Loucy (cell line): Measurements from ENCODE around the gene GNG2.

Source experiments
- H2AFZ ChIP-seq: fragments of 200-600 bp; sonication (generic); 2 replicates; pipeline ENCODE4 v1.6.0; 2016; ENCODE audit warnings: antibody characterized with exemption, mild to moderate bottlenecking, low read length, moderate library complexity
- H3F3A ChIP-seq: fragments of 200-600 bp; 2 replicates; pipeline ENCODE4 v1.6.0; 2016; ENCODE audit warnings: antibody characterized with exemption, low read depth, mild to moderate bottlenecking
- H3K27me3 ChIP-seq: fragments of 200-600 bp; sonication (generic); 2 replicates; pipeline ENCODE4 v1.6.1; 2014; ENCODE audit warnings: low read length, mild to moderate bottlenecking; ENCODE audit not compliant: insufficient read depth, poor library complexity, severe bottlenecking
- H3K36me3 ChIP-seq: fragments of 200-600 bp; sonication (generic); 2 replicates; pipeline ENCODE4 v1.6.1; 2016; ENCODE audit warnings: low read length; ENCODE audit not compliant: insufficient read depth
- H3K4me1 ChIP-seq: fragments of 200-600 bp; sonication (generic); 2 replicates; pipeline ENCODE4 v1.5.1; 2014; ENCODE audit warnings: low read length, mild to moderate bottlenecking; ENCODE audit not compliant: insufficient read depth, poor library complexity, severe bottlenecking
- H3K4me2 ChIP-seq: fragments of 200-600 bp; sonication (generic); 2 replicates; pipeline ENCODE4 v1.6.0; 2014; ENCODE audit warnings: antibody characterized with exemption, low read length, low read depth, mild to moderate bottlenecking; ENCODE audit not compliant: poor library complexity, severe bottlenecking
- H3K4me3 ChIP-seq: fragments of 200-600 bp; sonication (generic); 2 replicates; pipeline ENCODE4 v1.5.1; 2014; ENCODE audit warnings: low read length, mild to moderate bottlenecking, mixed read lengths; ENCODE audit not compliant: poor library complexity, severe bottlenecking
- H3K79me2 ChIP-seq: fragments of 200-600 bp; sonication (generic); 2 replicates; pipeline ENCODE4 v1.6.1; 2014; ENCODE audit warnings: low read length; ENCODE audit not compliant: insufficient read depth
- H3K9ac ChIP-seq: fragments of 200-600 bp; sonication (generic); 2 replicates; pipeline ENCODE4 v1.6.0; 2014; ENCODE audit warnings: mild to moderate bottlenecking, low read depth, low read length, moderate library complexity; ENCODE audit not compliant: poor library complexity, severe bottlenecking
- H3K9me2 ChIP-seq: fragments of 200-600 bp; sonication (generic); replicated peaks from 2 replicates; pipeline ENCODE4 v1.6.1; 2016; ENCODE audit warnings: low read depth, low read length, mixed read lengths
- H3K9me3 ChIP-seq: fragments of 200-600 bp; sonication (generic); 2 replicates; pipeline ENCODE4 v1.6.1; 2014; ENCODE audit warnings: mild to moderate bottlenecking, antibody characterized with exemption, low read length, low read depth; ENCODE audit not compliant: insufficient read depth
- H4K20me1 ChIP-seq: fragments of 200-600 bp; sonication (generic); 2 replicates; pipeline ENCODE4 v1.6.0; 2014; ENCODE audit warnings: antibody characterized with exemption, low read length, mild to moderate bottlenecking; ENCODE audit not compliant: insufficient read depth, poor library complexity, severe bottlenecking
- EZH2phosphoT487 ChIP-seq: fragments of 200-600 bp; IDR thresholded peaks from 2 replicates; pipeline ENCODE4 v1.6.1; 2018; ENCODE audit warnings: antibody characterized with exemption, mild to moderate bottlenecking, moderate library complexity, borderline replicate concordance
- TF ChIP-seq, protein P1 (sequence below): fragments of 200-600 bp; sonication (generic); conservative IDR thresholded peaks from 2 replicates; pipeline ENCODE4 v1.5.1; 2014; ENCODE audit warnings: mild to moderate bottlenecking, antibody characterized with exemption, low read length

The GNG2 gene

DNA sequence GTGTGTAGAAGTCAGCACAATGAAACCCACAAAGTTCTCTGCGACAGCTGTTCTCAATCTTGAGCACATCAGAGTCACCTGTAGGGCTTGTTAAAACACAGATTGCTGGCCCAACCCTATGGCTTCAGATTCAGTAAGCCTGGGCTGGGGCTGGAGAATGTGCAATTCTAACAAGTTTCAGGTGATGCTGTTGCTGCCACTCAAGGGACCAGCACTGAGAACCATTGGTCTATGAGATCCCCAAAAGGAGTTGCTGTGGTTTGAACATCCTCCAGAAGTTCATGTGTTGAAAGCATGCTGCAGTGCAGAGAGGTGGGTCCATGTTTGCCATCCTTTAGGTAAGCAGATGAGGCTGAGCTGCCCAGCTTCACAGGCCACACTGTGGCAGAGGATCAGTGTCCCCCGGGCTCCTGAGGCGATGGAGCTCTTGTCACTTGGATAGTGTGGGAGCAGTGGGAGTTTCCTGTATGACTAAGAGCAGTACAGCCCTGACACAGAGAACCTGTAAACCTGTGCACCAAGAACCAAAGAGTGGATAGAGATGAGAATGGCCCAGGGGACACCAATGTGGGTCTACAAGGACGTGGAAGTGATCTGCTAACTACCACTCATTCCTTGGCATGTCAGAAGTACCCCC, 120.9 kb downstream of the GNG2 start:
- no peak overlapping the region for H3K4me3 ChIP-seq
- H3K9ac ChIP-seq = no peak overlapping the region
- no peaks in the 10 kb centered on the region for H3F3A ChIP-seq
- no peaks in the 10 kb centered on the region for H4K20me1 ChIP-seq
- H3K36me3 ChIP-seq = no peaks in the 10 kb centered on the region
- no peaks in the 10 kb centered on the region for H3K9me2 ChIP-seq
- H3K79me2 ChIP-seq = no peaks in the 10 kb centered on the region
- no peaks in the 10 kb centered on the region for H3K4me1 ChIP-seq
- H3K9me3 ChIP-seq = no peaks in the 10 kb centered on the region
- no peak for TF ChIP-seq EZH2phosphoT487
- TF ChIP-seq, protein P1, sequence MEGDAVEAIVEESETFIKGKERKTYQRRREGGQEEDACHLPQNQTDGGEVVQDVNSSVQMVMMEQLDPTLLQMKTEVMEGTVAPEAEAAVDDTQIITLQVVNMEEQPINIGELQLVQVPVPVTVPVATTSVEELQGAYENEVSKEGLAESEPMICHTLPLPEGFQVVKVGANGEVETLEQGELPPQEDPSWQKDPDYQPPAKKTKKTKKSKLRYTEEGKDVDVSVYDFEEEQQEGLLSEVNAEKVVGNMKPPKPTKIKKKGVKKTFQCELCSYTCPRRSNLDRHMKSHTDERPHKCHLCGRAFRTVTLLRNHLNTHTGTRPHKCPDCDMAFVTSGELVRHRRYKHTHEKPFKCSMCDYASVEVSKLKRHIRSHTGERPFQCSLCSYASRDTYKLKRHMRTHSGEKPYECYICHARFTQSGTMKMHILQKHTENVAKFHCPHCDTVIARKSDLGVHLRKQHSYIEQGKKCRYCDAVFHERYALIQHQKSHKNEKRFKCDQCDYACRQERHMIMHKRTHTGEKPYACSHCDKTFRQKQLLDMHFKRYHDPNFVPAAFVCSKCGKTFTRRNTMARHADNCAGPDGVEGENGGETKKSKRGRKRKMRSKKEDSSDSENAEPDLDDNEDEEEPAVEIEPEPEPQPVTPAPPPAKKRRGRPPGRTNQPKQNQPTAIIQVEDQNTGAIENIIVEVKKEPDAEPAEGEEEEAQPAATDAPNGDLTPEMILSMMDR = no peak
- no peaks in the 10 kb centered on the region for H3K27me3 ChIP-seq
- H3K4me2 ChIP-seq = no peak overlapping the region
- H2AFZ ChIP-seq = no peak overlapping the region

DNA sequence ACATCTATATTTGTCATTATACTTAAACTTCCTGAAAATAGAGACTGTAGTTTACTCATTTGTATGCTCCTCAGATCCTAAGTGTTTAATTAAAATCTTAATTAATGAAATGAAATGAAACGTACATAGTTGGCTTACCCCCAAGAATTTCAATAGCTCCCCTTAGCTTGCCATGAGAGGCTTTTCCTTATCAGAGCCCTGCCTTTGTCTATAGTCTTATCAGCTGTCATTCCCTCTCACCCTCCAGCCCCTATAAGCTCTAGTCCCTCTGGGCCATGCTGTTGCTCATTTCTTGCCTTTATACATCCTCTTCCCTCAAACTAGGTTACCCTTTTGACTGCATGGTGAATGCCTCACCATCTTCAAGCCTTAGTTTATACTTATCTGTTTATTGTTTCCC, 127.8 kb downstream of the GNG2 start:
- H2AFZ ChIP-seq = no peak overlapping the region
- H3K9me3 ChIP-seq = no peaks in the 10 kb centered on the region
- H3K4me3 ChIP-seq = peak overlapping the region; percentile 97
- TF ChIP-seq EZH2phosphoT487 = no peak
- TF ChIP-seq, protein P1 = no peak
- peaks cover 28% of the 10 kb centered on the region for H3K4me1 ChIP-seq
- peaks cover 37% of the 10 kb centered on the region for H3K79me2 ChIP-seq
- H3K4me2 ChIP-seq = peak overlapping the region; percentile 94
- peaks cover 29% of the 10 kb centered on the region for H4K20me1 ChIP-seq
- H3K27me3 ChIP-seq = no peaks in the 10 kb centered on the region
- H3K36me3 ChIP-seq = peaks cover 11% of the 10 kb centered on the region; the same call in 1 of the 2 replicates
- no peaks in the 10 kb centered on the region for H3K9me2 ChIP-seq
- H3F3A ChIP-seq = no peaks in the 10 kb centered on the region
- H3K9ac ChIP-seq = peak overlapping the region; percentile 86

DNA sequence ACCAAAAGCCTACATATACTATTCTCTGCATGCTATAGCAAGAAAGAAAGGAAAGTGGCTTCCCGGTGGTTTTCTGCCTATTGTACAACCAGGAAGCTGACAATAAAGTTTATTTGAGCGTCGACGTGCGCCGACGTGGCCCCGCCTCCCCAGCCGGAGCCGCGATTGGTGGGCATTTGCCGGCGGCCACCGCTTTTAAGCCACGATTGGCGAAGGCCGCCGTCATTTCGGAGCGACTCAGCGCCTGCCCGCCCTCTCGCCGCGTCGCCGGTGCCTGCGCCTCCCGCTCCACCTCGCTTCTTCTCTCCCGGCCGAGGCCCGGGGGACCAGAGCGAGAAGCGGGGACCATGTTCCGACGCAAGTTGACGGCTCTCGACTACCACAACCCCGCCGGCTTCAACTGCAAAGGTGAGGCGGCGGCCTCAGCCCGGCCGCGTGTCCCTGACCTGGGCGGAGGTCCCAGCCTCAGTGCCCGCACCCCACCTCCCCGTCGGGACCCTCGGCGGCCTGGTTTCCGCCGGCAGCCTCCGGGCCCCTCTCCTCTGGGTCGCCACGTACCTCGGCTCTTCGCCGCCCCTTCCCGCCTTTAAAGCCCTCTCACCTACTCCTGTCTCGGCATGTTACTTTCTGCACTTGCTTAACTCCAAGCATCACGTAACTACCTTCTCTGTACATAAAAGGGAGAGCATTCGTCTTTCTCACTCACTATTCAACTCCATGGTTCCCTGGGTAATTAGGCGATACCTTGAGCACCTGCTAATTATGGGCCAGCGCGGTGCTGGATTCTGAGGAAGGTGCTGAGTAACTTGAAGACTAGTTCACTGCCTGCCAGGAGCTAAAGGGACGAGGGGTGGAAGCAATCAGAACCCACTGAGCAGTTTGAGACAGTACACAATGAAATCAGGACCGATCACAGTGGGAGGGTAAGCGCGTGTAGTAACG, 129.2 kb downstream of the GNG2 start, which contains the start of gene RTRAF:
Gene RTRAF (plus strand): TSS at position 254 of the 942 bp plus-strand sequence. CDS start 94 bp downstream, at position 348.
- TF ChIP-seq EZH2phosphoT487 = no peak
- TF ChIP-seq, protein P1 = no peak
- H3K36me3 ChIP-seq = peaks cover 24% of the 10 kb centered on the region; the same call in 1 of the 2 replicates
- peak within 1 kb of the TSS; percentile 86 for H3K9ac ChIP-seq
- peaks cover 33% of the 10 kb centered on the region for H4K20me1 ChIP-seq
- no peaks in the 10 kb centered on the region for H3K9me3 ChIP-seq
- peaks cover 28% of the 10 kb centered on the region for H3K4me1 ChIP-seq
- H3F3A ChIP-seq = no peaks in the 10 kb centered on the region
- H3K4me2 ChIP-seq = peak within 1 kb of the TSS; percentile 94
- H3K79me2 ChIP-seq = peaks cover 51% of the 10 kb centered on the region
- peak within 1 kb of the TSS; percentile 97 for H3K4me3 ChIP-seq
- peak within 1 kb of the TSS; percentile 93 for H2AFZ ChIP-seq
- no peaks in the 10 kb centered on the region for H3K9me2 ChIP-seq
- no peaks in the 10 kb centered on the region for H3K27me3 ChIP-seq
